KBM-7 (cell line): ENCODE measurements around the gene PPP1R9B.

Experiments
- DNase-seq: peaks from one replicate; pipeline ENCODE4 v3.0.0-alpha.2; 2015
- in situ Hi-C: fragments of 300-500 bp; cut with MboI; formaldehyde crosslinking; loops from 2 replicates; pipeline ENCODE4 v1.14.3; 2020; ENCODE audit warnings: low sequenced_read_pairs, low pct_unique_long_range_greater_than_20kb, mixed read lengths

Gene PPP1R9B

GRCh38 chr17:50146927-50147665 lies 3.4 kb downstream of the PPP1R9B start:
- DNase-seq: no peak
- in situ Hi-C loops: no loop called here

- in situ Hi-C loops: no loop called here
- no peak for DNase-seq
These were observed 4.1 kb downstream of the PPP1R9B start for GRCh38 chr17:50146230-50146926.

GRCh38 chr17:50145532-50146229 lies 4.8 kb downstream of the PPP1R9B start:
- no peak for DNase-seq
- in situ Hi-C loops: no loop called here

- DNase-seq: no peak
- in situ Hi-C loops: no loop called here
These were observed 5.5 kb downstream of the PPP1R9B start for GRCh38 chr17:50144845-50145531.

- in situ Hi-C loops: no loop called here
- no peak for DNase-seq
These were observed 6.1 kb downstream of the PPP1R9B start for GRCh38 chr17:50144355-50144754.

GRCh38 chr17:50143461-50144176 lies 6.9 kb downstream of the PPP1R9B start:
- no peak for DNase-seq
- in situ Hi-C loops: no loop called here

GRCh38 chr17:50141745-50142110 lies 8.7 kb downstream of the PPP1R9B start:
- in situ Hi-C loops: no loop called here

GRCh38 chr17:50141026-50141744 lies 9.3 kb downstream of the PPP1R9B start:
- no peak for DNase-seq
- in situ Hi-C loops: no loop called here

More at GRCh38 chr17:50141745-50142110, 8.7 kb downstream of the PPP1R9B start:
- DNase-seq: no peak

GRCh38 chr17:50139950-50140885 lies 10.3 kb downstream of the PPP1R9B start:
- in situ Hi-C loops: no loop called here

GRCh38 chr17:50139185-50139783 lies 11.2 kb downstream of the PPP1R9B start:
- in situ Hi-C loops: no loop called here

More at GRCh38 chr17:50139950-50140885, 10.3 kb downstream of the PPP1R9B start:
- DNase-seq: peak; percentile 89

GRCh38 chr17:50137042-50137441 lies 13.4 kb downstream of the PPP1R9B start:
- in situ Hi-C loops: no loop called here
- DNase-seq: no peak

More at GRCh38 chr17:50139185-50139783, 11.2 kb downstream of the PPP1R9B start:
- no peak for DNase-seq

- in situ Hi-C loops: no loop called here
- DNase-seq: no peak
These were observed 14.3 kb downstream of the PPP1R9B start for GRCh38 chr17:50136096-50136687.

GRCh38 chr17:50135316-50136095 lies 15.0 kb downstream of the PPP1R9B start:
- DNase-seq: no peak
- in situ Hi-C loops: no loop called here

- in situ Hi-C loops: no loop called here
- no peak for DNase-seq
These were observed 16.0 kb downstream of the PPP1R9B start for GRCh38 chr17:50134206-50135110.

- in situ Hi-C loops: no loop called here
- no peak for DNase-seq
These were observed 16.7 kb downstream of the PPP1R9B start for GRCh38 chr17:50133769-50134099.
